Panc1 (cell line): ENCODE measurements around the gene CD300E. TPM values are rescaled to one million over a fixed set of nuclear protein-coding genes. Genes with fewer than 3 reads are reported as not detected.

Source experiments
- ATAC-seq: fragments of 200-7000 bp; cut with Tn5 transposase; 2 replicates; pipeline ENCODE4 v1.9.1; 2020; ENCODE audit warnings: mild to moderate bottlenecking, moderate library complexity
- BruUV-seq: library from RNA; stranded (reverse); fragments of 400-500 nt; replicated peaks from 2 replicates; lab custom pipeline; 2021; lab: Mats Ljungman, UMichigan
- CTCF ChIA-PET: fragments of 300-600 bp; sonication (Branson Sonifier 250); formaldehyde crosslinking; loops from one replicate; lab custom pipeline; 2022; ENCODE audit warnings: antibody characterized with exemption; lab: Charles Lee
- POLR2A ChIA-PET: fragments of 300-600 bp; sonication (Branson Sonifier 250); formaldehyde crosslinking; loops from one replicate; lab custom pipeline; 2022; ENCODE audit warnings: antibody characterized with exemption; lab: Charles Lee
- DNase-seq: peaks from one replicate; pipeline ENCODE4 v3.0.0-alpha.2; 2010; ENCODE audit warnings: low read depth, low spot score
- H3K27ac ChIP-seq: 2 replicates; pipeline ENCODE4 v1.5.1; 2011; ENCODE audit warnings: mild to moderate bottlenecking, low read length, inconsistent platforms
- H3K27me3 ChIP-seq: fragments of 200-500 bp; sonication (Bioruptor generic); 2 replicates; pipeline ENCODE4 v1.6.0; 2014; ENCODE audit warnings: low read length, inconsistent platforms; ENCODE audit not compliant: control insufficient read depth, insufficient read depth
- H3K36me3 ChIP-seq: fragments of 200-500 bp; sonication (Bioruptor generic); 2 replicates; pipeline ENCODE4 v1.5.1; 2014; ENCODE audit warnings: inconsistent platforms, mild to moderate bottlenecking, low read length, moderate library complexity; ENCODE audit not compliant: control insufficient read depth, insufficient read depth
- H3K4me1 ChIP-seq: 2 replicates; pipeline ENCODE4 v1.5.1; 2011; ENCODE audit warnings: inconsistent platforms, mild to moderate bottlenecking, low read length, moderate library complexity; ENCODE audit not compliant: control insufficient read depth, insufficient read depth
- H3K4me3 ChIP-seq, 2 experiments: 2 replicates each; pipeline ENCODE4 v1.5.1; 2011 to 2012; ENCODE audit warnings: low read depth in 2 of 2, low read length in 2 of 2, mild to moderate bottlenecking in 2 of 2, inconsistent platforms in 1 of 2, moderate library complexity in 1 of 2
- H3K9me3 ChIP-seq: fragments of 200-500 bp; sonication (Bioruptor generic); 2 replicates; pipeline ENCODE4 v1.5.1; 2014; ENCODE audit warnings: low read depth, mild to moderate bottlenecking, inconsistent platforms, low read length, moderate library complexity; ENCODE audit not compliant: control insufficient read depth, insufficient read depth
- POLR2AphosphoS5 ChIP-seq: IDR thresholded peaks from 2 replicates; pipeline ENCODE4 v1.6.1; 2012; ENCODE audit warnings: mild to moderate bottlenecking, low read depth, low read length, moderate library complexity
- SIN3A ChIP-seq: IDR thresholded peaks from 2 replicates; pipeline ENCODE4 v1.6.1; 2012; ENCODE audit warnings: low read depth, mild to moderate bottlenecking, low read length, moderate library complexity, borderline replicate concordance; ENCODE audit not compliant: insufficient read depth
- TCF7L2 ChIP-seq: IDR thresholded peaks from 2 replicates; pipeline ENCODE4 v1.6.1; 2011; ENCODE audit warnings: mild to moderate bottlenecking, low read depth, low read length, inconsistent platforms
- in situ Hi-C: cut with HindIII; loops from 2 replicates; pipeline ENCODE4 v1.10.0; 2016; ENCODE audit warnings: low sequenced_read_pairs, low pct_unique_long_range_greater_than_20kb
- intact Hi-C: fragments of 100-400 bp; cut with micrococcal nuclease; formaldehyde crosslinking; loops from one replicate; pipeline ENCODE4 v1.10.0; 2022; ENCODE audit not compliant: unreplicated experiment
- total RNA-seq: library from RNA; stranded (reverse); gene quantifications from one replicate; pipeline ENCODE4 v1.2.1, GENCODE V29; 2021; ENCODE audit not compliant: unreplicated experiment
- TF ChIP-seq, protein P1 (sequence below), 2 experiments: IDR thresholded peaks; 2 replicates each; pipeline ENCODE4 v1.6.1; 2011 to 2012; ENCODE audit warnings: low read depth in 2 of 2, control low read depth in 1 of 2, low read length in 1 of 2, mild to moderate bottlenecking in 1 of 2, moderate library complexity in 1 of 2; ENCODE audit not compliant: insufficient read depth in 1 of 2
- TF ChIP-seq, protein P2 (sequence below): fragments of 450-650 bp; IDR thresholded peaks from 2 replicates; pipeline ENCODE4 v1.5.1; 2017; ENCODE audit warnings: mild to moderate bottlenecking

The CD300E gene
- total RNA-seq, 1 experiment from 2014 or later, result not detected

DNA sequence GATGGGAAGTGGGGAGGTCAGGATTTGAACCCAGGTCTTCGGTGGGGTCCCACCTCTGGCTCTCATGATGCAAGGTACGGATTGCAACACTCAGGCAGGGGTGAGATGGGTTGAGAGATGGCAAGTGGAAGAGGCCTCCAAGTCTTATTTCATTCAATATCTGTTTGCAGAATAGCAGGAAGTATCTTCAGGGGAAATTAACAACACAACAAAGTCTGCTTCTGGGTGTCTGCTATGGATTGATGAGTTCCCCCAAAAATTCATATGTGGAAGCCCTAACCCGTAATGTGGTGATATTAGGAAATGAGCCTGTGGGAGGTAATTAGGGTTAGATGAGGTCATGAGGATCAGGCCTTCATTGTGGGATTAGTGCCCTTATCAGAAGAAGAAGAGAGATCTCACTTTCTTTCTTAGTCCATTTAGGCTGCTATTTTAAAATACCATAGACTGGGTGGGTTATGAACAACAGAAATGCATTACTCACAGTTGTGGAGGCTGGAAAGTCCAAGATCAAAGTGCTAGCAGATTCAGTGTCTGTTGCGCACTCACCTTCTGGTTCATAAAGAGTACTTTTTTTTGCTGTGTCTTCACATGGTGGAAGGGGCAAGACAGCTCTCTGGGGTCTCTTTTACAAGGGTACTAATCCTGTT lies 51.8 kb downstream of the CD300E start:
- peaks cover 11% of the 10 kb centered on the region; the same call in 1 of the 2 replicates for H3K4me1 ChIP-seq
- POLR2A ChIA-PET, result no interaction called here
- DNase-seq (no peak), ATAC-seq (no peak)
- peaks cover 9% of the 10 kb centered on the region; the same call in 1 of the 2 replicates for H3K27me3 ChIP-seq
- CTCF ChIA-PET, result no interaction called here
- H3K9me3 ChIP-seq, result no peaks in the 10 kb centered on the region
- in situ Hi-C loops, result no loop called here
- H3K36me3 ChIP-seq, result no peaks in the 10 kb centered on the region
- intact Hi-C loops, result no loop called here
- no TSS peak for BruUV-seq
- no peak for TF ChIP-seq TCF7L2
- TF ChIP-seq, protein P1, sequence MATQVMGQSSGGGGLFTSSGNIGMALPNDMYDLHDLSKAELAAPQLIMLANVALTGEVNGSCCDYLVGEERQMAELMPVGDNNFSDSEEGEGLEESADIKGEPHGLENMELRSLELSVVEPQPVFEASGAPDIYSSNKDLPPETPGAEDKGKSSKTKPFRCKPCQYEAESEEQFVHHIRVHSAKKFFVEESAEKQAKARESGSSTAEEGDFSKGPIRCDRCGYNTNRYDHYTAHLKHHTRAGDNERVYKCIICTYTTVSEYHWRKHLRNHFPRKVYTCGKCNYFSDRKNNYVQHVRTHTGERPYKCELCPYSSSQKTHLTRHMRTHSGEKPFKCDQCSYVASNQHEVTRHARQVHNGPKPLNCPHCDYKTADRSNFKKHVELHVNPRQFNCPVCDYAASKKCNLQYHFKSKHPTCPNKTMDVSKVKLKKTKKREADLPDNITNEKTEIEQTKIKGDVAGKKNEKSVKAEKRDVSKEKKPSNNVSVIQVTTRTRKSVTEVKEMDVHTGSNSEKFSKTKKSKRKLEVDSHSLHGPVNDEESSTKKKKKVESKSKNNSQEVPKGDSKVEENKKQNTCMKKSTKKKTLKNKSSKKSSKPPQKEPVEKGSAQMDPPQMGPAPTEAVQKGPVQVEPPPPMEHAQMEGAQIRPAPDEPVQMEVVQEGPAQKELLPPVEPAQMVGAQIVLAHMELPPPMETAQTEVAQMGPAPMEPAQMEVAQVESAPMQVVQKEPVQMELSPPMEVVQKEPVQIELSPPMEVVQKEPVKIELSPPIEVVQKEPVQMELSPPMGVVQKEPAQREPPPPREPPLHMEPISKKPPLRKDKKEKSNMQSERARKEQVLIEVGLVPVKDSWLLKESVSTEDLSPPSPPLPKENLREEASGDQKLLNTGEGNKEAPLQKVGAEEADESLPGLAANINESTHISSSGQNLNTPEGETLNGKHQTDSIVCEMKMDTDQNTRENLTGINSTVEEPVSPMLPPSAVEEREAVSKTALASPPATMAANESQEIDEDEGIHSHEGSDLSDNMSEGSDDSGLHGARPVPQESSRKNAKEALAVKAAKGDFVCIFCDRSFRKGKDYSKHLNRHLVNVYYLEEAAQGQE (IDR thresholded peaks at IDR 0.05; ENCODE audit: insufficient read depth in 1 of 2, low read depth in 2 of 2, low read length in 1 of 2), result no peak
- TF ChIP-seq POLR2AphosphoS5, result no peak
- TF ChIP-seq, protein P2, sequence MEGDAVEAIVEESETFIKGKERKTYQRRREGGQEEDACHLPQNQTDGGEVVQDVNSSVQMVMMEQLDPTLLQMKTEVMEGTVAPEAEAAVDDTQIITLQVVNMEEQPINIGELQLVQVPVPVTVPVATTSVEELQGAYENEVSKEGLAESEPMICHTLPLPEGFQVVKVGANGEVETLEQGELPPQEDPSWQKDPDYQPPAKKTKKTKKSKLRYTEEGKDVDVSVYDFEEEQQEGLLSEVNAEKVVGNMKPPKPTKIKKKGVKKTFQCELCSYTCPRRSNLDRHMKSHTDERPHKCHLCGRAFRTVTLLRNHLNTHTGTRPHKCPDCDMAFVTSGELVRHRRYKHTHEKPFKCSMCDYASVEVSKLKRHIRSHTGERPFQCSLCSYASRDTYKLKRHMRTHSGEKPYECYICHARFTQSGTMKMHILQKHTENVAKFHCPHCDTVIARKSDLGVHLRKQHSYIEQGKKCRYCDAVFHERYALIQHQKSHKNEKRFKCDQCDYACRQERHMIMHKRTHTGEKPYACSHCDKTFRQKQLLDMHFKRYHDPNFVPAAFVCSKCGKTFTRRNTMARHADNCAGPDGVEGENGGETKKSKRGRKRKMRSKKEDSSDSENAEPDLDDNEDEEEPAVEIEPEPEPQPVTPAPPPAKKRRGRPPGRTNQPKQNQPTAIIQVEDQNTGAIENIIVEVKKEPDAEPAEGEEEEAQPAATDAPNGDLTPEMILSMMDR, result no peak
- no peak for TF ChIP-seq SIN3A
- no peak overlapping the region for H3K4me3 ChIP-seq
- H3K27ac ChIP-seq, result no peak overlapping the region

DNA sequence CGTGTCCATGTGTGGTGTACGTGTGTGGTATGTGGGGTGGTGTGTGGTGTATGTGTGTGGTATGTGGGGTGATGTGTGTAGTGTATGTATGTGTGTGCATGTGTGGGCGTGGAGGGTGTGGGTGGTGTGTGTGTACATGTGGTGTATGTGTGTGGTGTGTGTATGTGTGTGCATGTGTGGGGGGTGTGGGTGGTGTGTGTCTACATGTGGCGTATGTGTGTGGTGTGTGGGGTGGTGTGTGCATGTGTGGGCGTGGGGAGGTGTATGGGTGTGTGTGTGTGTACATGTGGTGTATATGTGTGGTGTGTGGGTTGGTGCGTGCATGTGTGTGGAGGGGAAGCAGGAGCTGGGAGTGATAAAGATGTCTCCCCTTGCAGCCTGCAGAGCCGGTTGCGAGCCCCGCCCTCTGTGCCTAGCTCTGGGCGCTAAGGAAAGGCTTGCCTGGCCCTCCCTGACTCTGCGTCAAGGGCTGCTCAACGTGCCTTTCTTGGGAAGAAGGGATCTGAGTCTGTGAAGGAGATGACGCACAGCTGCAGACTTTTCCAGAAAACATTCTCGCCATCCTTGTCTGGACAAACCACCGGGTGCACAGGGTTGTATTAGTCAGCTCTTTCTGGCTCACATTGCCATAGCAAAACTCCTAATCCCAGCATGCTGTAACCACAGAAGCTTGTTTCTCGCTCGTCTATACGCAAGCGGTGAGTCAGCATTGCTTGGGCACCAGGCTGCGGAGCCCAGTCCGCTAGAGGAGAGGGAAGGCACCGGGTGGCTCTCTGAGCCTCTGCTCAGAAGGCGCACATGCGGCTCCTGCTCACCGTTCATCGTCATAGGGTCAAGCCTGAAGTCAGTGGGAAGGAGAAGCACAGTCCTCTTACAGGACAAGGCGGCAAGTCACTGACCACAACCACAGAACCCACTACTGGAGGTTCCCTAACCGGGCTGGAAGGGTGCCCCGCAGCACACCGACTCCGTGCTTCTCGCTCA lies 54.2 kb downstream of the CD300E start:
- intact Hi-C loops (loop anchor here (5.0 kb wide), 1 partner anchor 168 kb away; the partner anchor contains the start of gene RAB37), in situ Hi-C loops (no loop called here)
- H3K4me3 ChIP-seq, result no peak overlapping the region
- ATAC-seq (peak; percentile 96), DNase-seq (peak; percentile 91)
- no TSS peak for BruUV-seq
- ChIA-PET CTCF (interaction anchor here (0.5 kb wide), 1 partner anchor 200 kb away, joined by 4 read pairs; no protein-coding TSS in a partner anchor), POLR2A (interaction anchor here (0.6 kb wide), 1 partner anchor 305 kb away, joined by 3 read pairs; no protein-coding TSS in a partner anchor)
- H3K9me3 ChIP-seq, result no peaks in the 10 kb centered on the region
- no peaks in the 10 kb centered on the region for H3K36me3 ChIP-seq
- TF ChIP-seq, protein P2, result no peak
- peak; percentile 39; the same call in 1 of the 2 replicates for TF ChIP-seq POLR2AphosphoS5
- H3K4me1 ChIP-seq, result peaks cover 11% of the 10 kb centered on the region; the same call in 1 of the 2 replicates
- H3K27me3 ChIP-seq, result peaks cover 2% of the 10 kb centered on the region; the same call in 1 of the 2 replicates
- H3K27ac ChIP-seq, result no peak overlapping the region
